Measurements from ENCODE around the gene IRF5. TPM values are rescaled to one million over a fixed set of nuclear protein-coding genes. Genes with fewer than 3 reads are reported as not detected.
"Not testable (repeated sequence)": the region's sequence is repeated elsewhere in the genome, so short reads cannot be mapped to it uniquely, and the experiment has no call there.

IRF5 gene
- total and polyA plus RNA-seq, 12 donors, result 0.83 to 25.9 (median 10.9) TPM

DNA sequence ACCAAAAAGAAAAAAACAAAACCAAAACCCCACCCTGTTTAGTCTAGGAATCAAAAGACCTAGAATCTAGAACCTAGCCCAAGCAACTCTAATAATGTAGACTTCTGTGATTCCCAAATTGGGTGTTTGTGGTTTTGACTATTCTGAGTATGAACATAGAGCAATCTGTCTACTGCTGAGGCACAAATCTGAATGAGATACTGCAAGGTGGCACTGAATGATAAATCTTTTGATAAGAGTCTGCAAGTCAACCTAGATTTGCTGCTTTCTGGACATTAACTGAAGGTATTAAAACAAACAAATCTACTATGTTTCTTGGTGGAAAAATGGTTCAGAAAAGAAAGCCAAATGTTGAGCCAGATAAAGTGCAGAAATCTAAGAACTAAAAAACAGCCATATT lies 50.6 kb downstream of the IRF5 start:
- Histone ChIP-seq H3K4me1 (replicated peaks in 1 of 2) (no peaks in the 10 kb centered on the region), H3K4me3 (no peak overlapping the region), H3K27me3 (no peaks in the 10 kb centered on the region), H3K36me3 (replicated peaks in 1 of 2) (peaks cover 0 to 41% of the 10 kb centered on the region in 2 donors), H3K27ac (no peak overlapping the region), H3K9me3 (replicated peaks in 1 of 3) (no peaks in the 10 kb centered on the region)
- intact Hi-C loops (cut with DNase I), result no loop called here
- TF ChIP-seq CTCF (IDR thresholded peaks at IDR 0.05) (no peak), POLR2A (IDR thresholded peaks at IDR 0.05) (no peak)
- no peak for DNase-seq

GRCh38 chr7:128989961-128990360 lies 52.2 kb downstream of the IRF5 start:
- WGBS, 4 donors, result 82 to 90% (median 84%) methylated on average over 9 of the region's 9 CpGs
- H3K36me3 ChIP-seq (replicated peaks in 1 of 2), result peaks cover 0 to 33% of the 10 kb centered on the region in 2 donors
- no peaks in the 10 kb centered on the region for H3K27me3 ChIP-seq
- TF ChIP-seq POLR2A (IDR thresholded peaks at IDR 0.05) (no peak), CTCF (IDR thresholded peaks at IDR 0.05) (no peak)
- DNase-seq, result peak in 1 of 7 donors; percentile 7
- H3K9me3 ChIP-seq (replicated peaks in 1 of 3), result no peaks in the 10 kb centered on the region
- intact Hi-C loops (cut with DNase I), result no loop called here
- no peak overlapping the region for H3K4me3 ChIP-seq
- H3K27ac ChIP-seq, result no peak overlapping the region
- H3K4me1 ChIP-seq (replicated peaks in 1 of 2), result peaks cover 0 to 7% of the 10 kb centered on the region in 2 donors

GRCh38 chr7:128993419-128993818 lies 55.7 kb downstream of the IRF5 start:
- Histone ChIP-seq H3K27me3 (no peaks in the 10 kb centered on the region), H3K27ac (no peak overlapping the region), H3K9me3 (replicated peaks in 1 of 3) (no peaks in the 10 kb centered on the region), H3K36me3 (replicated peaks in 1 of 2) (peaks cover 0 to 35% of the 10 kb centered on the region in 2 donors), H3K4me1 (replicated peaks in 1 of 2) (peaks cover 0 to 7% of the 10 kb centered on the region in 2 donors), H3K4me3 (no peak overlapping the region)
- intact Hi-C loops (cut with DNase I), result no loop called here
- no peak for DNase-seq
- WGBS, 4 donors, result 96 to 98% (median 98%) methylated on average over 2 of the region's 2 CpGs
- TF ChIP-seq CTCF (IDR thresholded peaks at IDR 0.05) (no peak), POLR2A (IDR thresholded peaks at IDR 0.05) (no peak)

DNA sequence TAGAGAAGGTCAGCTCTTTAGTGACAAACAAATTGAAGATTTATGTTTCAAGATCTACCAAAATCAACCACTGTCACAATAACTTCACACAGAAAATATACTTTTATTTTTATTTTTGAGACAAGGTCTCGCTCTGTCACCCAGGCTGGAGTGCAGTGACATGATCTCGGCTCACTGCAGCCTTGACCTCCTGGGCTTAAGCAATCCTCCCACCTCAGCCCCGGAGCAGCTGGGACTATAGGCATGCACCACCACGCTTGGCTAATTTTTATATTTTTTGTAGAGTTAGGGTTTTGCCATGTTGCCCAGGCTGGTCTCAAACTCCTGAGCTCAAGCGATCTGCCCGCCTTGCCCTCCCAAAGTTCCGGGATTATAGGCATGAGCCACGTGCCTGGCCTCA lies 56.8 kb downstream of the IRF5 start:
- peak overlapping the region in 2 of 5 donors; percentile 1 to 27 for H3K27ac ChIP-seq
- H3K27me3 ChIP-seq; intact Hi-C loops (cut with DNase I); H3K4me3 ChIP-seq; H3K4me1 ChIP-seq (replicated peaks in 1 of 2); H3K9me3 ChIP-seq (replicated peaks in 1 of 3): not testable (repeated sequence)
- peak in 6 of 7 donors; percentile 22 to 63 (median 46) for DNase-seq
- peaks cover 0 to 33% of the 10 kb centered on the region in 2 donors for H3K36me3 ChIP-seq (replicated peaks in 1 of 2)
- WGBS, 4 donors, result 61 to 67% (median 64%) methylated on average over 8 of the region's 8 CpGs

GRCh38 chr7:128997181-128997580 lies 59.5 kb downstream of the IRF5 start:
- H3K36me3 ChIP-seq (replicated peaks in 1 of 2), result peaks cover 0 to 30% of the 10 kb centered on the region in 2 donors

More at GRCh38 chr7:128997181-128997580, 59.5 kb downstream of the IRF5 start:
- H3K27me3 ChIP-seq, result no peaks in the 10 kb centered on the region
- H3K4me1 ChIP-seq (replicated peaks in 1 of 2), result peaks cover 0 to 7% of the 10 kb centered on the region in 2 donors
- no peaks in the 10 kb centered on the region for H3K9me3 ChIP-seq (replicated peaks in 1 of 3)
- no peak for DNase-seq
- intact Hi-C loops (cut with DNase I), result no loop called here
- 90 to 95% (median 92%) methylated on average over 5 of the region's 5 CpGs for WGBS, 4 donors
- H3K27ac ChIP-seq, result no peak overlapping the region
- H3K4me3 ChIP-seq, result no peak overlapping the region
- TF ChIP-seq POLR2A (IDR thresholded peaks at IDR 0.05) (no peak), CTCF (IDR thresholded peaks at IDR 0.05) (no peak)
